Hematopoietic multipotent progenitor cell treated with erythropoietin and hydrocortisone succinate and interleukin-3 and kit ligand, for 6 days (in vitro differentiated cells): ENCODE results near the gene CDH13.

Source experiments
- DNase-seq: peaks from one replicate; pipeline ENCODE4 v3.0.0-alpha.2; 2015

CDH13 gene

GRCh38 chr16:83472776-83473501 is 846.2 kb downstream of the CDH13 start:
- no peak for DNase-seq

- DNase-seq: no peak
Measured at GRCh38 chr16:83473926-83474650, 847.3 kb downstream of the CDH13 start.

- DNase-seq: no peak
Measured at GRCh38 chr16:83475108-83475507, 848.3 kb downstream of the CDH13 start.

- DNase-seq: no peak
Measured at GRCh38 chr16:83481589-83481988, 854.8 kb downstream of the CDH13 start.

- DNase-seq: no peak
Measured at GRCh38 chr16:83482545-83483162, 855.9 kb downstream of the CDH13 start.

- no peak for DNase-seq
Measured at GRCh38 chr16:83490073-83490472, 863.3 kb downstream of the CDH13 start.

- no peak for DNase-seq
Measured at GRCh38 chr16:83494459-83494858, 867.7 kb downstream of the CDH13 start.

GRCh38 chr16:83501481-83501880 is 874.7 kb downstream of the CDH13 start:
- DNase-seq: no peak

GRCh38 chr16:83508295-83508694 is 881.5 kb downstream of the CDH13 start:
- no peak for DNase-seq

- DNase-seq: no peak
Measured at GRCh38 chr16:83509316-83509715, 882.5 kb downstream of the CDH13 start.

- DNase-seq: no peak
Measured at GRCh38 chr16:83510906-83511305, 884.1 kb downstream of the CDH13 start.

GRCh38 chr16:83513008-83513755 is 886.4 kb downstream of the CDH13 start:
- no peak for DNase-seq

GRCh38 chr16:83515395-83515794 is 888.6 kb downstream of the CDH13 start:
- no peak for DNase-seq

- no peak for DNase-seq
Measured at GRCh38 chr16:83516931-83517330, 890.2 kb downstream of the CDH13 start.

- no peak for DNase-seq
Measured at GRCh38 chr16:83517398-83517797, 890.6 kb downstream of the CDH13 start.

- no peak for DNase-seq
Measured at GRCh38 chr16:83520596-83520995, 893.8 kb downstream of the CDH13 start.

- no peak for DNase-seq
Measured at GRCh38 chr16:83530293-83530692, 903.5 kb downstream of the CDH13 start.

- no peak for DNase-seq
Measured at GRCh38 chr16:83532634-83533033, 905.9 kb downstream of the CDH13 start.

GRCh38 chr16:83533193-83533592 is 906.4 kb downstream of the CDH13 start:
- no peak for DNase-seq

- DNase-seq: no peak
Measured at GRCh38 chr16:83538707-83539106, 911.9 kb downstream of the CDH13 start.

GRCh38 chr16:83539736-83540490 is 913.1 kb downstream of the CDH13 start:
- no peak for DNase-seq

GRCh38 chr16:83541231-83541630 is 914.5 kb downstream of the CDH13 start:
- no peak for DNase-seq

GRCh38 chr16:83542491-83542890 is 915.7 kb downstream of the CDH13 start:
- no peak for DNase-seq
